Epithelial cell of esophagus (primary cell): ENCODE results near the gene DPH1.

Source experiments
- DNase-seq: peaks from one replicate; pipeline ENCODE4 v3.0.0; 2010; ENCODE audit warnings: low read depth
- H3K4me3 ChIP-seq: 2 replicates; pipeline ENCODE4 v1.5.1; 2011; ENCODE audit warnings: mild to moderate bottlenecking, low read length, control low read depth
- TF ChIP-seq, protein P1 (sequence below): IDR thresholded peaks from 2 replicates; pipeline ENCODE4 v1.5.1; 2011; ENCODE audit warnings: low read depth, mild to moderate bottlenecking, low read length, control low read depth, inconsistent platforms; ENCODE audit not compliant: insufficient read depth; ENCODE audit errors: missing control alignments

The DPH1 gene

DNA sequence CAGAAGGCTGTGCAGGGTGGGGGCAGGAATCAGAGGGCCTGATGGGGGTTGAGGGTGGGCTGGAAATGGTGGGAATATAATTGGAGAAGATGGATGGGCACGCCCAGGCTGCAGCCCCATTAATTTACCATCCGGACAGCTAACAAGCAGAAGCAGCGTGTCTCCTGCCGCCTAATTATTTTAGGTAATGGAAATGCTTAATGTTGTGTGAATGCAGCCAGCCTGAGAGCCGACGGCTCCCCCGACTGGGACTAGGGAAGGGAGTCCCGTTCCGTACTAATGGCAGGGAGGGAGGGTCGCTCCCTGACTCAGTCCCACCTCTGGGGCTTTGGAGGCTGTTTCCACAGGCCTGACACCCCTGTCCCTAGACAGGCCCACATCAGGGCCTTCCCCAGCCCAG is 7.2 kb downstream of the DPH1 start:
- no peak overlapping the region for H3K4me3 ChIP-seq
- no peak for DNase-seq
- TF ChIP-seq, protein P1, sequence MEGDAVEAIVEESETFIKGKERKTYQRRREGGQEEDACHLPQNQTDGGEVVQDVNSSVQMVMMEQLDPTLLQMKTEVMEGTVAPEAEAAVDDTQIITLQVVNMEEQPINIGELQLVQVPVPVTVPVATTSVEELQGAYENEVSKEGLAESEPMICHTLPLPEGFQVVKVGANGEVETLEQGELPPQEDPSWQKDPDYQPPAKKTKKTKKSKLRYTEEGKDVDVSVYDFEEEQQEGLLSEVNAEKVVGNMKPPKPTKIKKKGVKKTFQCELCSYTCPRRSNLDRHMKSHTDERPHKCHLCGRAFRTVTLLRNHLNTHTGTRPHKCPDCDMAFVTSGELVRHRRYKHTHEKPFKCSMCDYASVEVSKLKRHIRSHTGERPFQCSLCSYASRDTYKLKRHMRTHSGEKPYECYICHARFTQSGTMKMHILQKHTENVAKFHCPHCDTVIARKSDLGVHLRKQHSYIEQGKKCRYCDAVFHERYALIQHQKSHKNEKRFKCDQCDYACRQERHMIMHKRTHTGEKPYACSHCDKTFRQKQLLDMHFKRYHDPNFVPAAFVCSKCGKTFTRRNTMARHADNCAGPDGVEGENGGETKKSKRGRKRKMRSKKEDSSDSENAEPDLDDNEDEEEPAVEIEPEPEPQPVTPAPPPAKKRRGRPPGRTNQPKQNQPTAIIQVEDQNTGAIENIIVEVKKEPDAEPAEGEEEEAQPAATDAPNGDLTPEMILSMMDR = no peak

GRCh38 chr17:2040219-2040827 is 10.4 kb downstream of the DPH1 start:
- no peak overlapping the region for H3K4me3 ChIP-seq
- TF ChIP-seq, protein P1 = no peak
- no peak for DNase-seq

GRCh38 chr17:2040942-2041560 is 11.1 kb downstream of the DPH1 start:
- no peak for DNase-seq
- TF ChIP-seq, protein P1 = no peak
- peak overlapping the region; percentile 89 for H3K4me3 ChIP-seq

GRCh38 chr17:2041561-2042389 is 11.8 kb downstream of the DPH1 start, which contains the start of gene OVCA2:
TSS of gene OVCA2 (plus strand) at chr17:2042022. CDS start at chr17:2042048, 26 bp downstream.
- TF ChIP-seq, protein P1 = peak; percentile 37
- peak; percentile 95 for DNase-seq
- H3K4me3 ChIP-seq = peak within 1 kb of the TSS; percentile 89

- TF ChIP-seq, protein P1 = peak; percentile 30
- peak overlapping the region; percentile 89 for H3K4me3 ChIP-seq
- DNase-seq = no peak
These were observed 12.5 kb downstream of the DPH1 start for GRCh38 chr17:2042390-2042847.

- H3K4me3 ChIP-seq = peak overlapping the region; percentile 89
- no peak for DNase-seq
- TF ChIP-seq, protein P1 = no peak
These were observed 13.0 kb downstream of the DPH1 start for GRCh38 chr17:2042933-2043332.
